GM19455 (cell line): ENCODE measurements around the gene DYSF.
"Not testable (repeated sequence)": the region's sequence is repeated elsewhere in the genome, so short reads cannot be mapped to it uniquely, and the experiment has no call there.

Experiments used
- ATAC-seq: cut with Tn5 transposase; IDR thresholded peaks from one replicate; pipeline ENCODE4 v1.9.1; 2021; ENCODE audit not compliant: unreplicated experiment

Gene DYSF

GRCh38 chr2:71453404-71454220 is at the start of gene DYSF:
Gene DYSF (plus strand): TSS chr2:71453561.
- no peak for ATAC-seq

GRCh38 chr2:71409611-71410010 is 43.8 kb upstream of the DYSF start:
- ATAC-seq = no peak

- ATAC-seq = no peak
Measured at GRCh38 chr2:71410696-71411095, 42.7 kb upstream of the DYSF start.

- ATAC-seq = not testable (repeated sequence)
Measured at GRCh38 chr2:71416866-71417265, 36.5 kb upstream of the DYSF start.

- ATAC-seq = no peak
Measured at GRCh38 chr2:71417300-71418202, 35.8 kb upstream of the DYSF start.

GRCh38 chr2:71419145-71419544 is 34.2 kb upstream of the DYSF start:
- no peak for ATAC-seq

GRCh38 chr2:71419976-71420375 is 33.4 kb upstream of the DYSF start:
- no peak for ATAC-seq

GRCh38 chr2:71422786-71423185 is 30.6 kb upstream of the DYSF start:
- no peak for ATAC-seq

GRCh38 chr2:71423817-71424420 is 29.4 kb upstream of the DYSF start:
- no peak for ATAC-seq

GRCh38 chr2:71426721-71427120 is 26.6 kb upstream of the DYSF start:
- no peak for ATAC-seq

- ATAC-seq = no peak
Measured at GRCh38 chr2:71428472-71429383, 24.6 kb upstream of the DYSF start.

- ATAC-seq = not testable (repeated sequence)
Measured at GRCh38 chr2:71445142-71445541, 8.2 kb upstream of the DYSF start.

- no peak for ATAC-seq
Measured at GRCh38 chr2:71446505-71446904, 6.9 kb upstream of the DYSF start.

- ATAC-seq = no peak
Measured at GRCh38 chr2:71449343-71449742, 4.0 kb upstream of the DYSF start.

GRCh38 chr2:71451705-71452104 is 1.7 kb upstream of the DYSF start:
- ATAC-seq = no peak

GRCh38 chr2:71452565-71452964 is 796 bp upstream of the DYSF start:
- no peak for ATAC-seq

GRCh38 chr2:71454221-71455010 is 1.1 kb downstream of the DYSF start:
- no peak for ATAC-seq

- no peak for ATAC-seq
Measured at GRCh38 chr2:71455011-71455740, 1.8 kb downstream of the DYSF start.
